DND-41 (cell line): ENCODE data around the gene FBXW11.

Experiments
- ATAC-seq: fragments of 200-7000 bp; cut with Tn5 transposase; 3 replicates; pipeline ENCODE4 v1.9.1; 2021; ENCODE audit warnings: low read depth; ENCODE audit not compliant: insufficient read depth
- DNase-seq: peaks from one replicate; pipeline ENCODE4 v3.0.0-alpha.2; 2020
- H2AFZ ChIP-seq: 2 replicates; pipeline ENCODE4 v1.6.0; 2012; ENCODE audit warnings: low read depth, low read length
- H3K27ac ChIP-seq: 2 replicates; pipeline ENCODE4 v1.5.1; 2012; ENCODE audit warnings: low read length, inconsistent platforms
- H3K27me3 ChIP-seq: fragments of 200-600 bp; sonication (generic); 2 replicates; pipeline ENCODE4 v1.6.0; 2012; ENCODE audit warnings: low read length, mild to moderate bottlenecking, inconsistent platforms; ENCODE audit not compliant: insufficient read depth, poor library complexity
- H3K36me3 ChIP-seq: 2 replicates; pipeline ENCODE4 v1.5.1; 2012; ENCODE audit warnings: low read length, inconsistent platforms; ENCODE audit not compliant: insufficient read depth
- H3K4me1 ChIP-seq: 2 replicates; pipeline ENCODE4 v1.5.1; 2012; ENCODE audit warnings: mild to moderate bottlenecking, low read length; ENCODE audit not compliant: insufficient read depth
- H3K4me2 ChIP-seq: 2 replicates; pipeline ENCODE4 v1.6.0; 2012; ENCODE audit warnings: mild to moderate bottlenecking, moderate library complexity, low read length, inconsistent platforms; ENCODE audit not compliant: insufficient read depth
- H3K4me3 ChIP-seq, 2 experiments: fragments of 200-600 bp in 1 of 2; shearing (Covaris generic) in 1 of 2; 2 replicates each; pipeline ENCODE4 v1.5.1; 2012 to 2016; ENCODE audit warnings: inconsistent platforms in 2 of 2, low read length in 2 of 2, mild to moderate bottlenecking in 2 of 2, low read depth in 1 of 2, moderate library complexity in 1 of 2
- H3K79me2 ChIP-seq: 2 replicates; pipeline ENCODE4 v1.6.0; 2012; ENCODE audit warnings: low read length, inconsistent platforms; ENCODE audit not compliant: insufficient read depth
- H3K9ac ChIP-seq: 2 replicates; pipeline ENCODE4 v1.6.0; 2012; ENCODE audit warnings: low read depth, mild to moderate bottlenecking, inconsistent platforms, low read length, moderate library complexity
- H3K9me3 ChIP-seq: 2 replicates; pipeline ENCODE4 v1.5.1; 2012; ENCODE audit warnings: low read length, moderate library complexity, mild to moderate bottlenecking, inconsistent platforms; ENCODE audit not compliant: insufficient read depth, severe bottlenecking
- H4K20me1 ChIP-seq: 2 replicates; pipeline ENCODE4 v1.6.0; 2012; ENCODE audit warnings: low read length; ENCODE audit not compliant: insufficient read depth
- EZH2 ChIP-seq: IDR thresholded peaks from 3 replicates; pipeline ENCODE4 v1.6.1; 2012; ENCODE audit warnings: borderline replicate concordance, low read depth, mild to moderate bottlenecking, moderate library complexity, low read length, inconsistent platforms; ENCODE audit not compliant: severe bottlenecking
- TF ChIP-seq, protein P1 (sequence below): IDR thresholded peaks from 2 replicates; pipeline ENCODE4 v1.5.1; 2012; ENCODE audit warnings: borderline replicate concordance, low read length, moderate library complexity, mild to moderate bottlenecking; ENCODE audit not compliant: poor library complexity, severe bottlenecking; ENCODE audit errors: extremely low read depth

Gene FBXW11

DNA sequence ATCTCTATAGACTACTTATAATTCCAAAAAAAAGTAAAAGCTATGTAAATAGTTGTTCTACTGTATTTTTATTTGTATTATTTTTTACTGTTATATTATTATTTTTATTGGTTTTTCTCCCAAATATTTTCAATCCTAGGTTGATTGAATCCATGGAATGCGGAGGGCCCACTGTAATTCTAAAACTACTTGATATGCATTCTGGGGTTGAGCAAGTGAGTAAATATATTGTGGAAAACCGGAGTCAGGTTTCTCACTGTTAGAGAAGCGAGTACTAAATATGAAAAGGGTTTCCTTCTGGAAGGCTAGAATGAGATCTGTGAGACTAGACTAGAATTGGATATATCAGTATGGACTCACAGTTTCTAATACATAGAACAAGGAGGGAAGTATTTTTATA lies 66.5 kb downstream of the FBXW11 start:
- peaks cover 26% of the 10 kb centered on the region for H4K20me1 ChIP-seq
- no peak overlapping the region for H2AFZ ChIP-seq
- H3K9me3 ChIP-seq: no peaks in the 10 kb centered on the region
- TF ChIP-seq, protein P1, sequence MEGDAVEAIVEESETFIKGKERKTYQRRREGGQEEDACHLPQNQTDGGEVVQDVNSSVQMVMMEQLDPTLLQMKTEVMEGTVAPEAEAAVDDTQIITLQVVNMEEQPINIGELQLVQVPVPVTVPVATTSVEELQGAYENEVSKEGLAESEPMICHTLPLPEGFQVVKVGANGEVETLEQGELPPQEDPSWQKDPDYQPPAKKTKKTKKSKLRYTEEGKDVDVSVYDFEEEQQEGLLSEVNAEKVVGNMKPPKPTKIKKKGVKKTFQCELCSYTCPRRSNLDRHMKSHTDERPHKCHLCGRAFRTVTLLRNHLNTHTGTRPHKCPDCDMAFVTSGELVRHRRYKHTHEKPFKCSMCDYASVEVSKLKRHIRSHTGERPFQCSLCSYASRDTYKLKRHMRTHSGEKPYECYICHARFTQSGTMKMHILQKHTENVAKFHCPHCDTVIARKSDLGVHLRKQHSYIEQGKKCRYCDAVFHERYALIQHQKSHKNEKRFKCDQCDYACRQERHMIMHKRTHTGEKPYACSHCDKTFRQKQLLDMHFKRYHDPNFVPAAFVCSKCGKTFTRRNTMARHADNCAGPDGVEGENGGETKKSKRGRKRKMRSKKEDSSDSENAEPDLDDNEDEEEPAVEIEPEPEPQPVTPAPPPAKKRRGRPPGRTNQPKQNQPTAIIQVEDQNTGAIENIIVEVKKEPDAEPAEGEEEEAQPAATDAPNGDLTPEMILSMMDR: no peak
- TF ChIP-seq EZH2: no peak
- no peak overlapping the region for H3K4me3 ChIP-seq
- H3K27ac ChIP-seq: no peak overlapping the region
- H3K4me2 ChIP-seq: no peak overlapping the region
- H3K79me2 ChIP-seq: peaks cover 66% of the 10 kb centered on the region
- H3K27me3 ChIP-seq: no peaks in the 10 kb centered on the region
- DNase-seq (no peak), ATAC-seq (no peak)
- no peaks in the 10 kb centered on the region for H3K36me3 ChIP-seq
- H3K9ac ChIP-seq: no peak overlapping the region
- H3K4me1 ChIP-seq: no peaks in the 10 kb centered on the region

- Histone ChIP-seq H3K27me3 (no peaks in the 10 kb centered on the region), H4K20me1 (peaks cover 18% of the 10 kb centered on the region), H3K36me3 (no peaks in the 10 kb centered on the region), H3K9ac (no peak overlapping the region), H3K27ac (no peak overlapping the region), H3K79me2 (peaks cover 72% of the 10 kb centered on the region), H3K4me1 (no peaks in the 10 kb centered on the region), H3K4me2 (no peak overlapping the region), H3K9me3 (no peaks in the 10 kb centered on the region), H3K4me3 (no peak overlapping the region), H2AFZ (no peak overlapping the region)
- TF ChIP-seq, protein P1: no peak
- no peak for TF ChIP-seq EZH2
- DNase-seq (no peak), ATAC-seq (no peak)
Observed at GRCh38 chr5:171938358-171938757, 68.1 kb downstream of the FBXW11 start.

GRCh38 chr5:171937351-171937750 lies 69.1 kb downstream of the FBXW11 start:
- Histone ChIP-seq H3K9me3 (no peaks in the 10 kb centered on the region), H3K9ac (no peak overlapping the region), H3K36me3 (no peaks in the 10 kb centered on the region), H4K20me1 (peaks cover 14% of the 10 kb centered on the region; the same call in 1 of the 2 replicates), H3K79me2 (peaks cover 74% of the 10 kb centered on the region), H3K4me3 (no peak overlapping the region), H3K4me1 (no peaks in the 10 kb centered on the region), H3K27me3 (no peaks in the 10 kb centered on the region), H3K27ac (no peak overlapping the region), H2AFZ (no peak overlapping the region), H3K4me2 (no peak overlapping the region)
- ATAC-seq (no peak), DNase-seq (no peak)
- no peak for TF ChIP-seq EZH2
- TF ChIP-seq, protein P1: no peak

GRCh38 chr5:171934586-171934985 lies 71.9 kb downstream of the FBXW11 start:
- H3K36me3 ChIP-seq: no peaks in the 10 kb centered on the region

More at GRCh38 chr5:171934586-171934985, 71.9 kb downstream of the FBXW11 start:
- Histone ChIP-seq H3K4me3 (no peak overlapping the region), H3K79me2 (peaks cover 85% of the 10 kb centered on the region), H2AFZ (no peak overlapping the region), H3K9me3 (no peaks in the 10 kb centered on the region), H3K27me3 (no peaks in the 10 kb centered on the region), H3K27ac (no peak overlapping the region), H3K9ac (no peak overlapping the region), H4K20me1 (peaks cover 11% of the 10 kb centered on the region; the same call in 1 of the 2 replicates), H3K4me2 (no peak overlapping the region), H3K4me1 (no peaks in the 10 kb centered on the region)
- no peak for DNase-seq
- no peak for TF ChIP-seq EZH2
- no peak for ATAC-seq
